22Rv1 (cell line): Measurements from ENCODE around the gene CHCHD5.

Source experiments
- H3K27ac ChIP-seq: fragments of 450-650 bp; 2 replicates; pipeline ENCODE4 v1.5.1; 2017
- ZFX ChIP-seq: fragments of 450-650 bp; IDR thresholded peaks from 2 replicates; pipeline ENCODE4 v1.6.1; 2017; ENCODE audit warnings: antibody characterized with exemption, borderline replicate concordance
- TF ChIP-seq, protein P1 (sequence below): fragments of 450-650 bp; IDR thresholded peaks from 2 replicates; pipeline ENCODE4 v1.5.1; 2017; ENCODE audit warnings: mild to moderate bottlenecking

The CHCHD5 gene

DNA sequence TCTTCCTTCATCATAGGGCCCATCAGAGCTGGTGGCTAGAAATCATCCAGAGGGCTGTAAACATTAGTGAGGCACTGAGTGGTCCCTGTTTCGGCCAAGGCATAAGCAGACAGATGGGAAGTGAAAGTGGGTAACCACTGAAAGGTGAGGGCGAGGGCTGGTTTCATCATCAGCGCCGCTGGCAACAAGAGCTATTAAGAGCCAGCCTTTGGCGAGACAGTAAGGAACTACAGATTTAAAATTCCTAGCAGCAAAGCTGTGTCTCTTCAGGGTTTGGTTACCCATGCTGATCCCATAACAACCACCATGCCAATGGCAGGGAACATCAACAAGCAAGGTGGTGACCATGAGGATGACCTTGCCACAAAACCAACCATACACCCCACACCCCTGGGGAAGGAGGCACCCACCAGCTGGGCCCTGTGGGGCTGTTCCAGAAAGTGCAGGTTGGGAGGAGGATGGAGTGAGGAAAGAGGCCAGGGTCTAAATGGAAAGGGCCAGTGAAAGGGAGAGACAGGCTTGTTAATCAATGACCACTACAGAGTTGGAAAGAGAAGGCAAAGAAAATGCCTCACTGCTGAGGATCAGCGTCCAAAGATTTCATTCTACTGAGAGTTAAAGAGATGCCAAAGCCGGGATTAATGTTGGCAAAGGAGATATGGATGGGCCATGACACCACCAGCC lies 52.3 kb downstream of the CHCHD5 start:
- no peak overlapping the region for H3K27ac ChIP-seq
- TF ChIP-seq ZFX: no peak
- TF ChIP-seq, protein P1, sequence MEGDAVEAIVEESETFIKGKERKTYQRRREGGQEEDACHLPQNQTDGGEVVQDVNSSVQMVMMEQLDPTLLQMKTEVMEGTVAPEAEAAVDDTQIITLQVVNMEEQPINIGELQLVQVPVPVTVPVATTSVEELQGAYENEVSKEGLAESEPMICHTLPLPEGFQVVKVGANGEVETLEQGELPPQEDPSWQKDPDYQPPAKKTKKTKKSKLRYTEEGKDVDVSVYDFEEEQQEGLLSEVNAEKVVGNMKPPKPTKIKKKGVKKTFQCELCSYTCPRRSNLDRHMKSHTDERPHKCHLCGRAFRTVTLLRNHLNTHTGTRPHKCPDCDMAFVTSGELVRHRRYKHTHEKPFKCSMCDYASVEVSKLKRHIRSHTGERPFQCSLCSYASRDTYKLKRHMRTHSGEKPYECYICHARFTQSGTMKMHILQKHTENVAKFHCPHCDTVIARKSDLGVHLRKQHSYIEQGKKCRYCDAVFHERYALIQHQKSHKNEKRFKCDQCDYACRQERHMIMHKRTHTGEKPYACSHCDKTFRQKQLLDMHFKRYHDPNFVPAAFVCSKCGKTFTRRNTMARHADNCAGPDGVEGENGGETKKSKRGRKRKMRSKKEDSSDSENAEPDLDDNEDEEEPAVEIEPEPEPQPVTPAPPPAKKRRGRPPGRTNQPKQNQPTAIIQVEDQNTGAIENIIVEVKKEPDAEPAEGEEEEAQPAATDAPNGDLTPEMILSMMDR: no peak

DNA sequence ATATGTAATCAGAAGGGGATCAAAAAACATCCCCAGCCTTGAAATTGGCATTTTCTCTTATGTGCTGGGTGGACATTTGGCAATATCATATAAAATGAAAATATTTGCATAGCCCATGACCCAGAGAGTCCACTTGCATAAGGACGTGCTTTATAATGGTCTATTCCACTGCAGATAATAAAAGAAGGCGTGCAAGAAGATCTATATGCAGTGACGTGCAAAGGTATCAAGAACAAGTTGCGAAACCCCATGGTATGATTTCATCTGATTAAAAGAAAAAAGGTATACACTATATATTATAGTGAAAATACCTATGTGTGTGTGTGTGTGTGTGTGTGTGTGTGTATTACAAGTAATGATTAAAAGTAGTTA lies 52.9 kb downstream of the CHCHD5 start:
- H3K27ac ChIP-seq: no peak overlapping the region

More for the DNA sequence above, 52.9 kb downstream of the CHCHD5 start:
- TF ChIP-seq, protein P1: no peak
- no peak for TF ChIP-seq ZFX
